GM12801 (cell line): ENCODE measurements around the gene TP53I3.

ENCODE experiments used
- CTCF ChIP-seq: IDR thresholded peaks from one replicate; pipeline ENCODE4 v1.5.1; 2011; ENCODE audit warnings: control low read depth; ENCODE audit not compliant: insufficient read length; ENCODE audit errors: extremely low read depth

Gene TP53I3, protein sequence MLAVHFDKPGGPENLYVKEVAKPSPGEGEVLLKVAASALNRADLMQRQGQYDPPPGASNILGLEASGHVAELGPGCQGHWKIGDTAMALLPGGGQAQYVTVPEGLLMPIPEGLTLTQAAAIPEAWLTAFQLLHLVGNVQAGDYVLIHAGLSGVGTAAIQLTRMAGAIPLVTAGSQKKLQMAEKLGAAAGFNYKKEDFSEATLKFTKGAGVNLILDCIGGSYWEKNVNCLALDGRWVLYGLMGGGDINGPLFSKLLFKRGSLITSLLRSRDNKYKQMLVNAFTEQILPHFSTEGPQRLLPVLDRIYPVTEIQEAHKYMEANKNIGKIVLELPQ

DNA sequence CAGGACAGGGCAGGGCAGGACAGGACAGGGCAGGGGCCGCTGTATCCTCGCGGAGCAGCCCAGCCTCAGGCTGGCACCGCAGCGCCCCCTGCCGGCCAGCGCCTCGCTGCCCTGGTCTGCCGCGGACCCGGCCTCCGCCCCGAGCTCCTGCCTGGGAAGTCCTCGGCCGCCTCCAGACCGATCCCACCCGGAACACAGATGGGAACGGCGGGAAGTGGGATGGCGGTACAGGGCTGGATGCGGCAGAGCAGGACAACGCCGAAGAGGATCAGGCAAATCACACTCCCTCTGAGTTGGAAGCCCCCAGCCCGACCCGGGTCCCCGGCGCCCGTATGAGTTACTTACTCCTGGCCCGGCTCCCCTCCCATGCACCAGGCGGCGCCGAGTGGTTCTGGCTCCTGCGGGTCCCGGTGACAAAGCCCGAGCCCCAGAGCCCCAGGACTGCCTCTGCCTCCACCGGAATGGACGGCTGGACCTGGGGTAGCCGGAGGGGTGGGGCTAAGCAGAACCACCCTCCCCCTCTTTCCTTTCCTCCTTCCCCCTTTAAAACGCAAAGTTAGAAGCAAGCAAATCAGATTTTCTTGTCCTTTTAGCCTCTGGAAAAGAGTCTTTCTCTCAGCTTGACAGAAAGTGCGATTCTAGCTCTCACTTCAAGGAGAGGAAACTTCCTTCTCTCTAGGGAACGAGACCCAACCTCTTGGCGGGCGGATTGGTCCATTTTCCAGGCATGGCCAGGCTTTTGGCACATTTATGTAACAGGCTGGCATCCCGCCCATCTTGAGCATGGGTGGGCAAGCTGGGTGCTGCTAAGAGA lies at the start of gene TP53I3:
TP53I3 (minus strand) TSS at position 449 of the 814 bp plus-strand sequence. CDS start 508 bp downstream, outside the sequence.
- TF ChIP-seq CTCF, result no peak

GRCh38 chr2:24132543-24132942 lies 47.9 kb upstream of the TP53I3 start:
- TF ChIP-seq CTCF, result no peak

- no peak for TF ChIP-seq CTCF
Measured at GRCh38 chr2:24125956-24126355, 41.3 kb upstream of the TP53I3 start.

- no peak for TF ChIP-seq CTCF
Measured at GRCh38 chr2:24123922-24124580, 39.4 kb upstream of the TP53I3 start.

GRCh38 chr2:24123195-24123921 lies 38.7 kb upstream of the TP53I3 start, which contains the start of the genes FAM228B and PFN4:
Gene FAM228B (plus strand): TSS chr2:24123469. CDS start chr2:24124362, 893 bp downstream.
Gene PFN4 (minus strand): TSS chr2:24123334. CDS start chr2:24122535, 799 bp downstream.
- no peak for TF ChIP-seq CTCF

- TF ChIP-seq CTCF, result no peak
Measured at GRCh38 chr2:24122366-24123194, 37.9 kb upstream of the TP53I3 start.
